Stimulated activated CD4-positive, alpha-beta T cell treated with anti-CD3 and anti-CD28 coated beads, TNF-alpha, amount 100 ng/mL, for 48 hours (primary cell): ENCODE results near the gene UGCG.
"Not testable (repeated sequence)": the region's sequence is repeated elsewhere in the genome, so short reads cannot be mapped to it uniquely, and the experiment has no call there.

Experiments
- DNase-seq, 3 donors: peaks; one replicate each; pipeline ENCODE4 v3.0.0-alpha.2; 2020; ENCODE audit warnings: low read depth in 3 of 3

UGCG gene

GRCh38 chr9:111890867-111891266 is 5.7 kb upstream of the UGCG start:
- not testable (repeated sequence) for DNase-seq

- DNase-seq = no peak
Measured at GRCh38 chr9:111891910-111892499, 4.6 kb upstream of the UGCG start.

GRCh38 chr9:111896942-111897600 is 457 bp downstream of the UGCG start:
- peak in 1 of 3 donors; percentile 67 for DNase-seq

GRCh38 chr9:111897601-111898137 is 1.1 kb downstream of the UGCG start:
- DNase-seq = no peak

- no peak for DNase-seq
Measured at GRCh38 chr9:111898331-111899096, 1.9 kb downstream of the UGCG start.

GRCh38 chr9:111900151-111900857 is 3.7 kb downstream of the UGCG start:
- DNase-seq = no peak

- no peak for DNase-seq
Measured at GRCh38 chr9:111900858-111901612, 4.4 kb downstream of the UGCG start.

GRCh38 chr9:111902391-111903139 is 6.0 kb downstream of the UGCG start:
- DNase-seq = no peak

- DNase-seq = not testable (repeated sequence)
Measured at GRCh38 chr9:111903535-111903934, 6.9 kb downstream of the UGCG start.

GRCh38 chr9:111904026-111904425 is 7.4 kb downstream of the UGCG start:
- no peak for DNase-seq

- DNase-seq = no peak
Measured at GRCh38 chr9:111904891-111905291, 8.3 kb downstream of the UGCG start.

GRCh38 chr9:111907147-111907546 is 10.5 kb downstream of the UGCG start:
- DNase-seq = no peak

- DNase-seq = no peak
Measured at GRCh38 chr9:111909444-111909843, 12.8 kb downstream of the UGCG start.

GRCh38 chr9:111910428-111910827 is 13.8 kb downstream of the UGCG start:
- no peak for DNase-seq

GRCh38 chr9:111913159-111913558 is 16.5 kb downstream of the UGCG start:
- no peak for DNase-seq

GRCh38 chr9:111914749-111915424 is 18.3 kb downstream of the UGCG start:
- no peak for DNase-seq

- DNase-seq = no peak
Measured at GRCh38 chr9:111915425-111915758, 18.8 kb downstream of the UGCG start.

- no peak for DNase-seq
Measured at GRCh38 chr9:111916234-111916645, 19.6 kb downstream of the UGCG start.

- DNase-seq = no peak
Measured at GRCh38 chr9:111917201-111917600, 20.6 kb downstream of the UGCG start.

- DNase-seq = no peak
Measured at GRCh38 chr9:111917980-111918379, 21.4 kb downstream of the UGCG start.
